HCT116 (cell line): ENCODE measurements around the gene ATP13A5.

Experiments
- CBX3 ChIP-seq: IDR thresholded peaks from 2 replicates; pipeline ENCODE4 v1.6.1; 2012; ENCODE audit warnings: low read depth
- EGR1 ChIP-seq: IDR thresholded peaks from 2 replicates; pipeline ENCODE4 v1.6.1; 2012; ENCODE audit warnings: low read depth
- EZH2phosphoT487 ChIP-seq: fragments of 200-600 bp; IDR thresholded peaks from 2 replicates; pipeline ENCODE4 v1.6.1; 2018; ENCODE audit warnings: antibody characterized with exemption, borderline replicate concordance
- POLR2A ChIP-seq: IDR thresholded peaks from 2 replicates; pipeline ENCODE4 v1.7.0; 2011; ENCODE audit warnings: borderline replicate concordance; ENCODE audit not compliant: insufficient read depth, insufficient read length; ENCODE audit errors: extremely low read depth
- POLR2AphosphoS5 ChIP-seq: IDR thresholded peaks from 2 replicates; pipeline ENCODE4 v1.6.1; 2011; ENCODE audit warnings: mild to moderate bottlenecking, low read depth, low read length, moderate library complexity
- YY1 ChIP-seq: IDR thresholded peaks from 2 replicates; pipeline ENCODE4 v1.6.1; 2011; ENCODE audit warnings: low read length, low read depth, moderate library complexity, mild to moderate bottlenecking; ENCODE audit not compliant: insufficient replicate concordance; ENCODE audit errors: extremely low read depth
- TF ChIP-seq, protein P1 (sequence below), 3 experiments: fragments of 200-600 bp in 1 of 3; sonication (generic) in 1 of 3; IDR thresholded peaks in 2 of 3; conservative IDR thresholded peaks in 1 of 3; 2 replicates each; pipeline ENCODE4 v1.5.1; 2012 to 2017; ENCODE audit warnings: low read depth in 2 of 3, low read length in 2 of 3, antibody characterized with exemption in 1 of 3, borderline replicate concordance in 1 of 3, control low read depth in 1 of 3, mild to moderate bottlenecking in 1 of 3, mixed read lengths in 1 of 3, mixed run types in 1 of 3, moderate library complexity in 1 of 3; ENCODE audit not compliant: insufficient read depth in 1 of 3
- TF ChIP-seq, protein P2 (sequence below): IDR thresholded peaks from 2 replicates; pipeline ENCODE4 v1.6.1; 2012
- TF ChIP-seq, protein P3 (sequence below): IDR thresholded peaks from 2 replicates; pipeline ENCODE4 v1.6.1; 2012; ENCODE audit warnings: low read depth

DNA sequence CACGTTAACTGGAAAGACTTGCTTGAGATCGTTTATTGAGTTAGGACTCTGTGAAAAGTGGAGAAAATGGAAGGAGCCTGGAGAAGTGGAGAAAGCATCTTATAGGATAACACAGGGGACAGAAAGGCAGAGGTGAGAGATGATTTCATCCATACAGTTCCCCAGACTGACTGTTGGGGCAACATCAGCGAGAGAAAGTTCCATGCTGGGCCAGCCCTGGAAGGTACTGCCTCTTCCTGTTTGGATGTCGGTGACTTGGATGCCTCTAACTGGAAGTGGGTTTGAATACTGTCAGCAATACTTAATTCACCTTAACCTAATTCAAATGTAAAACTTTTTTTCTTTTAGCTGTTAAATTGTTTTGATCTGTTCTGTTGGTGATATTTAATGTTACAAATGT lies 32.3 kb downstream of the ATP13A5 start:
- TF ChIP-seq, protein P1, sequence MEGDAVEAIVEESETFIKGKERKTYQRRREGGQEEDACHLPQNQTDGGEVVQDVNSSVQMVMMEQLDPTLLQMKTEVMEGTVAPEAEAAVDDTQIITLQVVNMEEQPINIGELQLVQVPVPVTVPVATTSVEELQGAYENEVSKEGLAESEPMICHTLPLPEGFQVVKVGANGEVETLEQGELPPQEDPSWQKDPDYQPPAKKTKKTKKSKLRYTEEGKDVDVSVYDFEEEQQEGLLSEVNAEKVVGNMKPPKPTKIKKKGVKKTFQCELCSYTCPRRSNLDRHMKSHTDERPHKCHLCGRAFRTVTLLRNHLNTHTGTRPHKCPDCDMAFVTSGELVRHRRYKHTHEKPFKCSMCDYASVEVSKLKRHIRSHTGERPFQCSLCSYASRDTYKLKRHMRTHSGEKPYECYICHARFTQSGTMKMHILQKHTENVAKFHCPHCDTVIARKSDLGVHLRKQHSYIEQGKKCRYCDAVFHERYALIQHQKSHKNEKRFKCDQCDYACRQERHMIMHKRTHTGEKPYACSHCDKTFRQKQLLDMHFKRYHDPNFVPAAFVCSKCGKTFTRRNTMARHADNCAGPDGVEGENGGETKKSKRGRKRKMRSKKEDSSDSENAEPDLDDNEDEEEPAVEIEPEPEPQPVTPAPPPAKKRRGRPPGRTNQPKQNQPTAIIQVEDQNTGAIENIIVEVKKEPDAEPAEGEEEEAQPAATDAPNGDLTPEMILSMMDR (IDR thresholded peaks at IDR 0.05 in 2 of 3, conservative IDR thresholded peaks at IDR 0.05 in 1 of 3; ENCODE audit: borderline replicate concordance in 1 of 3, insufficient read depth in 1 of 3, low read depth in 2 of 3, low read length in 2 of 3) = no peak
- TF ChIP-seq, protein P2, sequence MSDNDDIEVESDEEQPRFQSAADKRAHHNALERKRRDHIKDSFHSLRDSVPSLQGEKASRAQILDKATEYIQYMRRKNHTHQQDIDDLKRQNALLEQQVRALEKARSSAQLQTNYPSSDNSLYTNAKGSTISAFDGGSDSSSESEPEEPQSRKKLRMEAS = no peak
- no peak for TF ChIP-seq YY1
- TF ChIP-seq, protein P3, sequence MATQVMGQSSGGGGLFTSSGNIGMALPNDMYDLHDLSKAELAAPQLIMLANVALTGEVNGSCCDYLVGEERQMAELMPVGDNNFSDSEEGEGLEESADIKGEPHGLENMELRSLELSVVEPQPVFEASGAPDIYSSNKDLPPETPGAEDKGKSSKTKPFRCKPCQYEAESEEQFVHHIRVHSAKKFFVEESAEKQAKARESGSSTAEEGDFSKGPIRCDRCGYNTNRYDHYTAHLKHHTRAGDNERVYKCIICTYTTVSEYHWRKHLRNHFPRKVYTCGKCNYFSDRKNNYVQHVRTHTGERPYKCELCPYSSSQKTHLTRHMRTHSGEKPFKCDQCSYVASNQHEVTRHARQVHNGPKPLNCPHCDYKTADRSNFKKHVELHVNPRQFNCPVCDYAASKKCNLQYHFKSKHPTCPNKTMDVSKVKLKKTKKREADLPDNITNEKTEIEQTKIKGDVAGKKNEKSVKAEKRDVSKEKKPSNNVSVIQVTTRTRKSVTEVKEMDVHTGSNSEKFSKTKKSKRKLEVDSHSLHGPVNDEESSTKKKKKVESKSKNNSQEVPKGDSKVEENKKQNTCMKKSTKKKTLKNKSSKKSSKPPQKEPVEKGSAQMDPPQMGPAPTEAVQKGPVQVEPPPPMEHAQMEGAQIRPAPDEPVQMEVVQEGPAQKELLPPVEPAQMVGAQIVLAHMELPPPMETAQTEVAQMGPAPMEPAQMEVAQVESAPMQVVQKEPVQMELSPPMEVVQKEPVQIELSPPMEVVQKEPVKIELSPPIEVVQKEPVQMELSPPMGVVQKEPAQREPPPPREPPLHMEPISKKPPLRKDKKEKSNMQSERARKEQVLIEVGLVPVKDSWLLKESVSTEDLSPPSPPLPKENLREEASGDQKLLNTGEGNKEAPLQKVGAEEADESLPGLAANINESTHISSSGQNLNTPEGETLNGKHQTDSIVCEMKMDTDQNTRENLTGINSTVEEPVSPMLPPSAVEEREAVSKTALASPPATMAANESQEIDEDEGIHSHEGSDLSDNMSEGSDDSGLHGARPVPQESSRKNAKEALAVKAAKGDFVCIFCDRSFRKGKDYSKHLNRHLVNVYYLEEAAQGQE = no peak
- TF ChIP-seq POLR2A = no peak
- no peak for TF ChIP-seq EZH2phosphoT487
- no peak for TF ChIP-seq POLR2AphosphoS5
- TF ChIP-seq CBX3 = no peak
- TF ChIP-seq EGR1 = no peak
